HuH-7 (cell line): Measurements from ENCODE around the gene CXorf38.

ENCODE experiments used
- DNase-seq: peaks from one replicate; pipeline ENCODE4 v3.0.0; 2011; ENCODE audit warnings: low spot score

The CXorf38 gene, protein sequence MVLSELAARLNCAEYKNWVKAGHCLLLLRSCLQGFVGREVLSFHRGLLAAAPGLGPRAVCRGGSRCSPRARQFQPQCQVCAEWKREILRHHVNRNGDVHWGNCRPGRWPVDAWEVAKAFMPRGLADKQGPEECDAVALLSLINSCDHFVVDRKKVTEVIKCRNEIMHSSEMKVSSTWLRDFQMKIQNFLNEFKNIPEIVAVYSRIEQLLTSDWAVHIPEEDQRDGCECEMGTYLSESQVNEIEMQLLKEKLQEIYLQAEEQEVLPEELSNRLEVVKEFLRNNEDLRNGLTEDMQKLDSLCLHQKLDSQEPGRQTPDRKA

GRCh38 chrX:40647307-40648197 is at the start of gene CXorf38:
TSS of gene CXorf38 (minus strand) at chrX:40647561. CDS start at chrX:40647520, 41 bp downstream.
- peak; percentile 73 for DNase-seq

DNA sequence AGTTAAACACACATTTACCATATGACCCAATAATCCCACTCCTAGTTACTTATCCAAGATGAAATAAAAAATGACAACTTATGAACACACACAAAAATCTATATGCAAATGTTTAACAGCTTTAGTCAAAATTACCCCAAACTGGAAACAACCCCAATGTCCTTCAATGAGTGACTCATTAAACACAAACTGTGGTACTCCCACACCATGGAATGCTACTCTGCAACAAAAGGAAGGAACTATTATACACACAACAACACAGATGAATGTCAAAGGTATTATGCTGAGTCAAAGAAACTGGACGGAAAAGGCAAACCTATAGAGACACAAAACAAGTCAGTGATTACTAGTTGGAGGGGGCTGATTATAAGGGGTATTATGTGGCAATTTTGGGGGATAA is 47.4 kb upstream of the CXorf38 start:
- no peak for DNase-seq

DNA sequence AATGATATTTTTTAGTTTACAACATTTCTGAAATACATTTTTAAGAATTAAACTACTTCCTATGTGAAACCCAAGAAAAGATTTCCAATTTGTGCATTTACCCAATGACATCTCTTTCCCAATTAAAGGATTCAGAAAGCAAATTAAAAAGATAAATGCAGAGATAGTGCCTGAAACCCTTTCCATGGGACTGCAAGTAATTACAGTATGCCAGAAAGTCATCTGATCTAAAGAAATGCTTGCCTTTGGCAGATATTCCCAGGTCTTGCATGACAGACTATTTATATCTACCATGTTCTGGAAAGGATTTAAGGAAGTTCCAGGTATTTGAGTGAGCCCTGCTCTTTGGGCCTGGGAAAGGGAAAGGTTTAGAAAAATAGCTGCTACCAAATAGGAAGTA is 41.6 kb upstream of the CXorf38 start:
- DNase-seq = no peak

- no peak for DNase-seq
These were observed 39.8 kb upstream of the CXorf38 start for GRCh38 chrX:40687169-40687568.

- DNase-seq = no peak
These were observed 38.1 kb upstream of the CXorf38 start for GRCh38 chrX:40685362-40685918.

- no peak for DNase-seq
These were observed 36.7 kb upstream of the CXorf38 start for GRCh38 chrX:40684092-40684491.

DNA sequence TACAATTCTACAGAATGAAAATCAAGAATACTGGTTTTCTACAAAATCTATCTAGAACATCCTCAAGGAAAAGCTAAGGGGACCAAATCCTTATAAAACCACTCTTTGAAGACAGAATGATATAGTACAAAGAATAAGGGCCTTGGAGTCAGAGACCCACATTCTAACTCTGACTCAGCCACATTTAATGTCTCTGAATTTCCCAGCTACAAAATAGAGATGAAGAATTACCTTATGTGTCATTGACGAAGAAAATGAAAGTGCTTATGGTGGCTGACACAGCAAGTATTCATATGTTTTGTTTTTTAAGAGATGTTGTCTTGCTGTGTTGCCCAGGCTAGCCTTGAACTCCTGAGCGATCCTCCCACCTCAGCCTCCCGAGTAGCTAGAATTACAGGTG is 35.9 kb upstream of the CXorf38 start:
- DNase-seq = no peak

GRCh38 chrX:40671126-40671525 is 23.8 kb upstream of the CXorf38 start:
- DNase-seq = no peak

GRCh38 chrX:40663880-40664630 is 16.7 kb upstream of the CXorf38 start:
- no peak for DNase-seq

DNA sequence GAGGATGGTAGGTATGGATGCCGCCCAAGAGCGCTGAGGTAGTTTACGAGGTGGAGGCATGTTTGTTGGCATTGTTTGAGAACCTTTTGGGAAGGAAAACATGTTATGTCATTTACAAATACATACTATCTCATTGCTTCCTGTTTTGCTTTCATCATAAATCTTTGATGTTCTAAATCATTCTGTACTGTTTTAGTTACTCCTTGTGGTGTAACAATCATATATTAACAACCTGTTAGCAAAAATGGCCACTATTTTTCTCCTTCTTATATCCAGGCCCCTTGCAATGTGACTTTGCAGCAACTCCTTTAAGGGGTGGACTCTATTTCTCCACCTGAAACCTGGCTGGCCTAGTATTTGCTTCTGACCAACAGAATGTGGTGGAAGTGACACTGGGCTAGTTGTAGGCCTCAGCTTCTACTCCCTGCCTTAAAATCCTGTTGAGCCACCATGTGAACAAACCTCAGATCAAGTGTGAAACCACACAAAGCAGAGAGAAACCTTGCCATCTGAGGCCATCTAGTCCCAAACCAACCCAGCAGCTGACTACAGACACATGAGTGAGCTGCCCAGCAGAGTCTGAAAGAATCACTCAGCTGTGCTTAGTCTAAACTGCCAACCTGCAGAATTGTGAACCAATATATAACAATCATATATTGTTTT is 15.8 kb upstream of the CXorf38 start:
- no peak for DNase-seq

GRCh38 chrX:40661489-40661888 is 14.1 kb upstream of the CXorf38 start:
- DNase-seq = no peak

- DNase-seq = no peak
These were observed 13.0 kb upstream of the CXorf38 start for GRCh38 chrX:40660381-40660780.

GRCh38 chrX:40653535-40653934 is 6.2 kb upstream of the CXorf38 start:
- DNase-seq = no peak

- DNase-seq = no peak
These were observed 5.3 kb upstream of the CXorf38 start for GRCh38 chrX:40652664-40653063.

DNA sequence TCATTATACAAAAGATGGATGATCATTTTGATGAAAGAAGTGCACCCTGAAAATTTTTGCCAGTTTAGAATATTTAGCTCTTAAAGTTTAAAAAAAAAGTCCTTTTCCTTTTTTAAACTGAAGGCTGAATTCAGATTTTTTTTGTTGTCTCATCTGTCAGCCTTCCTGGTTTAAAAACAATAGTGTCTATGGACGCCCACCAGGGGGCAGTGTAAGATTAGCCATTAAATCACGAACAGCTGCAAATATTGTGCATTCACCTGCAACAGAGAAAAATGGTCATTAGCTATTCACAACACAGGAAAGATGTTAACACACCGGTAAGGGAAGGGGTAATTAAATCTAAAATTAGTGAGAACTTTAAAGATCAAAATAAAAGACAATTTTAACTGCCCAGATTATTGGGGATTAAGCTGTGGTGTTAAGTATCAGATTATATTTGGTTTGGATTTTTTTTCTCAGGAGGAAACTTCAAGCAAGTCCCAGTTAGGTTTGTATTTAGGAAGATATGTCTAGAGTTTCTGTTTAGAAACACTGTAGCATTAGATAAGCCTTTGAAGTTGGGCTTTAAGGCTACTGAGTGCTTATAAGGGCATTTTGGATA is 4.4 kb upstream of the CXorf38 start:
- peak; percentile 7 for DNase-seq

- DNase-seq = no peak
These were observed 663 bp downstream of the CXorf38 start for GRCh38 chrX:40646489-40647306.

GRCh38 chrX:40644821-40645358 is 2.5 kb downstream of the CXorf38 start:
- peak; percentile 17 for DNase-seq

GRCh38 chrX:40644176-40644575 is 3.2 kb downstream of the CXorf38 start:
- DNase-seq = no peak

DNA sequence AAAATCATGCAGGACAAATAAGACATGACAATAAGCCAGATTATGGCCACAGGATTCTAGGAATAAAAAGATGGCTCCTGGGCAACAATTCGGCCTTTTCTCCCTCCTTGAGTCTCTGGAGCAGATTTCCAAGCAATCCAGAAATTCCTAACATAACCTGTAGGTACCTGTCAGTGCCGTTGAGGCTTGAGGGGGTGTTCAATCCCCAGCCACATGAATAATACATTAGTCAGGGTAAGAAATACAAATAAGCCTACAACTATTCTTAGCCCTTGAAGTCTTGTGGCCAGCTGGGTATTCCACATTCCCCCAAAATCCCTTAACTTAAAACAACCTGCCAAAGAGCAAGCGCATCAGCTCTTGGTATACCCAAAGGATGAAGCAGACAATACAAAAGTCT is 9.7 kb downstream of the CXorf38 start:
- DNase-seq = no peak

DNA sequence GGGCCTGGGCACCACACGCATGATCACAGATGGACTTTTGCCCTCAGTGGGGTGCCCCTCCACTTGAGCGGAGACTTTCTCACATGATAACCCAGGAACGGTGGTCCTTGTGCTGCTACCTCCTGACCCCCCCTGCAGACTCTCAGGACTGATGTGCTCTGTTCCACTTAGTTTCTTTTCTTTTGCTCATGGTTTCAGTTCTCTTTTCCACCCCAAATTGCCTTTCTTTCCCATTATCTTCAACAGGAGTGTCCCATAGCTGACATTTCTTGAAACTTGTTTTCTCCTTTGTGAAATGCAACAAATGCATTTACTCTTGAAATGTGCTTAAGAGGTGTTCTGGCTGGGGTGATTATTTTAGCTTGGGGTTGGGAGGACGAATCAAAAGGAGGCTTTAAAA is 15.2 kb downstream of the CXorf38 start:
- no peak for DNase-seq
